Measurements from ENCODE around the gene CHCHD6.

Gene CHCHD6

DNA sequence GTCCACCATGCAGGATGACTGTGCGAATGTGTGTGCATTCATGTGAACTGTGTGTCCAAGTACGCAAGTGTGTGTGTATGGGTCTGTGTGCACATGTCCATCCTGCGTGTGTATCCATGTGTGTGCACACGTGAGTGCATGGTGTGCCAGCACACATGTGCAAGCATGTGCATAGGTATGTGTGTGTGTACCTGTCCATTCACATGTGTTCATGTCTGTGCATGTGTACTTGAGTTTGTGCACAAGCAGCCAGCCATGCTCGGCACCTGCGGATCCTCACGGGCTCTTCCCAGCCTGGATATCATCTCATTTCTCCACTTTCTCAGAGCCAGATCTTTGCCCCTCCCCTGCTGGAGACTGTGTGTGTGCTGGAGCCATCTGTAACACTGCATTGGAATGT is 260.2 kb downstream of the CHCHD6 start:
- no peak overlapping the region for H3K4me3 ChIP-seq (ENCODE audit: low read length)
- H3K4me1 ChIP-seq (ENCODE audit: control insufficient read depth, insufficient read depth, low read length): peaks cover 15% of the 10 kb centered on the region
- no peaks in the 10 kb centered on the region for H3K36me3 ChIP-seq (ENCODE audit: control insufficient read depth, insufficient read depth, low read length)
- no peak overlapping the region for H3K9ac ChIP-seq (ENCODE audit: low read length)
- no peaks in the 10 kb centered on the region for H3K27me3 ChIP-seq (ENCODE audit: control insufficient read depth, insufficient read depth, low read length)
- no peaks in the 10 kb centered on the region for H3K9me3 ChIP-seq (ENCODE audit: control insufficient read depth, low read length)

- H3K27me3 ChIP-seq (ENCODE audit: control insufficient read depth, insufficient read depth, low read length): no peaks in the 10 kb centered on the region
- no peaks in the 10 kb centered on the region for H3K9me3 ChIP-seq (ENCODE audit: control insufficient read depth, low read length)
- no peaks in the 10 kb centered on the region for H3K36me3 ChIP-seq (ENCODE audit: control insufficient read depth, insufficient read depth, low read length)
- peaks cover 15% of the 10 kb centered on the region for H3K4me1 ChIP-seq (ENCODE audit: control insufficient read depth, insufficient read depth, low read length)
- no peak overlapping the region for H3K4me3 ChIP-seq (ENCODE audit: low read length)
- H3K9ac ChIP-seq (ENCODE audit: low read length): no peak overlapping the region
Measured at GRCh38 chr3:126964950-126965349, 260.9 kb downstream of the CHCHD6 start.

DNA sequence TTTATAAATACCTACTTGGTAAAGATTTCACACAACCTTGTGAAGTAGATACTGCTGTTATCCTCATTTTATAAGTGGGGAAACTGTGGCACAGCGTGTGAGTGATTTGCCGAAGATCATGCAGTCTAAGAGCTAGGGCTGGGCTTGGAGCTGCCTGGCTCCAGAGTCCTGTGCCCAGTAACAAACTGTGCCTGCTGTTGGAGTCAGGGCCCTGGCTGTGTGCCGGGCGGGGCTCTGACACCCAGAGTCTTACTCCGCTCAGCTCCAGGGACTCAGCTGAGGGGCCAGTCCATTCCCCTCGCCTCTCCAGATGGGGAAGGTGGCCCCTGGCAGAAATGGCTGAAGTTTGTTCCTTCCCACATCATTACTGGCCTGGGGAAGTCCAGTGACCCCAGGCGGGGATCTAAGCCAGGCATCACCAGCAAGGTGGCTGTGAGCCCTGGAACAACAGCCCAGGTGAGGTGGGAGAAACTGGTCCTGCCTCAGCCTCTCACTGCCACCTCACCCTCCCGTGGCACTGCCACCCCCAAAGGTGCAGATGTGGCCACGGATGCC is 261.6 kb downstream of the CHCHD6 start:
- no peaks in the 10 kb centered on the region for H3K36me3 ChIP-seq (ENCODE audit: control insufficient read depth, insufficient read depth, low read length)
- no peak overlapping the region for H3K4me3 ChIP-seq (ENCODE audit: low read length)
- no peaks in the 10 kb centered on the region for H3K27me3 ChIP-seq (ENCODE audit: control insufficient read depth, insufficient read depth, low read length)
- peaks cover 14% of the 10 kb centered on the region for H3K4me1 ChIP-seq (ENCODE audit: control insufficient read depth, insufficient read depth, low read length)
- H3K9me3 ChIP-seq (ENCODE audit: control insufficient read depth, low read length): no peaks in the 10 kb centered on the region
- no peak overlapping the region for H3K9ac ChIP-seq (ENCODE audit: low read length)

- no peaks in the 10 kb centered on the region for H3K4me1 ChIP-seq (ENCODE audit: control insufficient read depth, insufficient read depth, low read length)
- H3K36me3 ChIP-seq (ENCODE audit: control insufficient read depth, insufficient read depth, low read length): no peaks in the 10 kb centered on the region
- H3K9me3 ChIP-seq (ENCODE audit: control insufficient read depth, low read length): no peaks in the 10 kb centered on the region
- H3K27me3 ChIP-seq (ENCODE audit: control insufficient read depth, insufficient read depth, low read length): no peaks in the 10 kb centered on the region
- no peak overlapping the region for H3K9ac ChIP-seq (ENCODE audit: low read length)
- no peak overlapping the region for H3K4me3 ChIP-seq (ENCODE audit: low read length)
Measured at GRCh38 chr3:126967386-126967785, 263.3 kb downstream of the CHCHD6 start.

- no peaks in the 10 kb centered on the region for H3K36me3 ChIP-seq (ENCODE audit: control insufficient read depth, insufficient read depth, low read length)
- no peak overlapping the region for H3K9ac ChIP-seq (ENCODE audit: low read length)
- no peaks in the 10 kb centered on the region for H3K9me3 ChIP-seq (ENCODE audit: control insufficient read depth, low read length)
- H3K4me3 ChIP-seq (ENCODE audit: low read length): no peak overlapping the region
- peaks cover 5% of the 10 kb centered on the region for H3K27me3 ChIP-seq (ENCODE audit: control insufficient read depth, insufficient read depth, low read length)
- H3K4me1 ChIP-seq (ENCODE audit: control insufficient read depth, insufficient read depth, low read length): no peaks in the 10 kb centered on the region
Measured at GRCh38 chr3:126968391-126969390, 264.7 kb downstream of the CHCHD6 start.

- Histone ChIP-seq H3K9me3 (ENCODE audit: control insufficient read depth, low read length) (no peaks in the 10 kb centered on the region), H3K4me1 (ENCODE audit: control insufficient read depth, insufficient read depth, low read length) (no peaks in the 10 kb centered on the region)
Measured at GRCh38 chr3:126969586-126969985, 265.5 kb downstream of the CHCHD6 start.

DNA sequence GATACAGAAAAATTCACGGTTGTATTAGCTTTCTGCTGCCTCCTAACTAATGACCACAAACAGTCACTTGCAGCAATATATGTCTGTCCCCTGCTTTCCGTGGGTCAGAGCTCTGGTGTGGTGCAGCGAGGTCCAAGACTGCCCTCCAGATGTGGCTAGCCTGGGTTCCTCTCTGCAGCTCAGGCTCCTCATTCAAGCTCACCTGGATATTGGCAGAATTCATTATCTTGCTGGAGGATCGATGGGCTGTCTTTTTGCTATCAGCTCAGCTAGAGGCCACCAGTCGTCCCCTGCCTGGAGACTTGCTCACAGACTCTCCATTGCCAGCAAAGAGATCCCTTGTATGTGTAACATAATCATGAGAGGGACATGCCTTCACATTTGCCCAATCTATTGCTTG is 266.1 kb downstream of the CHCHD6 start:
- no peaks in the 10 kb centered on the region for H3K4me1 ChIP-seq (ENCODE audit: control insufficient read depth, insufficient read depth, low read length)
- H3K9ac ChIP-seq (ENCODE audit: low read length): no peak overlapping the region
- no peak overlapping the region for H3K4me3 ChIP-seq (ENCODE audit: low read length)
- peaks cover 5% of the 10 kb centered on the region for H3K27me3 ChIP-seq (ENCODE audit: control insufficient read depth, insufficient read depth, low read length)
- H3K9me3 ChIP-seq (ENCODE audit: control insufficient read depth, low read length): no peaks in the 10 kb centered on the region
- no peaks in the 10 kb centered on the region for H3K36me3 ChIP-seq (ENCODE audit: control insufficient read depth, insufficient read depth, low read length)

More at GRCh38 chr3:126969586-126969985, 265.5 kb downstream of the CHCHD6 start:
- Histone ChIP-seq H3K27me3 (ENCODE audit: control insufficient read depth, insufficient read depth, low read length) (peaks cover 5% of the 10 kb centered on the region), H3K4me3 (ENCODE audit: low read length) (no peak overlapping the region), H3K9ac (ENCODE audit: low read length) (no peak overlapping the region), H3K36me3 (ENCODE audit: control insufficient read depth, insufficient read depth, low read length) (no peaks in the 10 kb centered on the region)

DNA sequence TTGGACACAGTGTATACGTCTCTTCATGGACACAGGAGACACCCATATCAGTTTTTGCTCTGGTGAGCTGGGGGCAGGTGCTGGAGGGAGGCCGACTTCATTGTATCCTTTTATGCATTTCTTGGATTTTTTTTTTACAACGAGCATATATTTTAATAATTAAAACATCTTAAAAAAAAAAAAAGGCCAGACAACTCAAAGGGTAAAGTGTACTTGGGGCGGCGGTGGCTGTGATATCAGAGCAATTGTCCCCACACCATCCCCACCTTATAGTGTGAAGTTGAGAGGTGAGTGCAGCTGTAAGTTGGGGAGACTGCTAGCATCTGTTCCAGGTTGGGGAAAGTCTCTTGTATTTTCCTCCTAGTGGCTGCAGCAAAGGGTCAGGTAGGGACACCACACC is 266.9 kb downstream of the CHCHD6 start:
- H3K4me1 ChIP-seq (ENCODE audit: control insufficient read depth, insufficient read depth, low read length): no peaks in the 10 kb centered on the region
- no peak overlapping the region for H3K9ac ChIP-seq (ENCODE audit: low read length)
- H3K36me3 ChIP-seq (ENCODE audit: control insufficient read depth, insufficient read depth, low read length): no peaks in the 10 kb centered on the region
- no peaks in the 10 kb centered on the region for H3K9me3 ChIP-seq (ENCODE audit: control insufficient read depth, low read length)
- H3K27me3 ChIP-seq (ENCODE audit: control insufficient read depth, insufficient read depth, low read length): peaks cover 5% of the 10 kb centered on the region
- no peak overlapping the region for H3K4me3 ChIP-seq (ENCODE audit: low read length)

DNA sequence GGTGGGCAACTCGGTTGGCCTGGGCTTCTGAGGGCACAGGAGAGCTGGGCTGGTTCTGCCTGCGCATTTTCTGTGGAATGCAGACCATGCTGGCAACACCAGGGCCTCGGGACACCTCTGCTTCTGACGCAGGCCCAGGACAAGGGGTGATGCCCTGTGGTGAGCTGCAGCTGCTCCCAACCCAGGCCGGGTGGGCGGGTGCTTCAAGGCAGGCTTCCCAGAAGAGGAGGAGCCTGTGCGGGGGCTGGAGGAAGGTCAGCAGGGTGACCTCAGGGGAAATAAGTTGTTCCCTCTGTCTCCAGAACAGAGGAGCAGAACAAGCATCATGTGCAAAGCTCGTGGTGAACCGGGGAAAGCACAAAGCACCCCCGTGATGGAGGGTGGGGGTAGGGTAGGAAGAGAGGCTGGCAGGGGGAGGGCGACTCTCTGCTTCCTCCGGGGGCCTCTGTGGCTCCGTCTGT is 267.9 kb downstream of the CHCHD6 start:
- H3K27me3 ChIP-seq (ENCODE audit: control insufficient read depth, insufficient read depth, low read length): peaks cover 5% of the 10 kb centered on the region
- H3K9me3 ChIP-seq (ENCODE audit: control insufficient read depth, low read length): no peaks in the 10 kb centered on the region
- no peaks in the 10 kb centered on the region for H3K4me1 ChIP-seq (ENCODE audit: control insufficient read depth, insufficient read depth, low read length)
- H3K36me3 ChIP-seq (ENCODE audit: control insufficient read depth, insufficient read depth, low read length): no peaks in the 10 kb centered on the region
- H3K9ac ChIP-seq (ENCODE audit: low read length): no peak overlapping the region
- no peak overlapping the region for H3K4me3 ChIP-seq (ENCODE audit: low read length)

DNA sequence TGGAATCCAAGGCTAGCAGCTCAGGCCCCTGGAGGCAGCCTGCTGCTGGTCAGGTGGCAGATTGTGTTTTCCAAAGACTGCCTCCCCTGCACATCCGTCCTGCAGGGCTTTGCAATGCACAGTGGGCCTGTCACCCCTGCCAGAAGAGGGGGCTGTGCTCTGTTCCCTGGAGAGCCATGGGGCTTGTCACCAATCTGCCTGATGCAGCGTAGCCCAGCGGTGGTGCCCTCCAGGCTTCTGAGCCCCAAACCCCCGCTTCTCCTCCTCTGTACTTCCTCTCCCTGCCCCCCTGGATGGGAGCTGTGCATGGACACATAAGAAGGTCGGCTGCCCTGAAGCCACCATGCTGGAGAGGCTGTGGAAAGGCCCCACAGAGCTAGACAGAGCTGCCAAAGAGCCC is 268.8 kb downstream of the CHCHD6 start:
- Histone ChIP-seq H3K9me3 (ENCODE audit: control insufficient read depth, low read length) (no peaks in the 10 kb centered on the region), H3K36me3 (ENCODE audit: control insufficient read depth, insufficient read depth, low read length) (no peaks in the 10 kb centered on the region), H3K27me3 (ENCODE audit: control insufficient read depth, insufficient read depth, low read length) (peaks cover 5% of the 10 kb centered on the region), H3K9ac (ENCODE audit: low read length) (no peak overlapping the region), H3K4me1 (ENCODE audit: control insufficient read depth, insufficient read depth, low read length) (no peaks in the 10 kb centered on the region), H3K4me3 (ENCODE audit: low read length) (no peak overlapping the region)

GRCh38 chr3:126973814-126974213 is 269.8 kb downstream of the CHCHD6 start:
- H3K4me3 ChIP-seq (ENCODE audit: low read length): no peak overlapping the region
- H3K9ac ChIP-seq (ENCODE audit: low read length): no peak overlapping the region
- no peaks in the 10 kb centered on the region for H3K9me3 ChIP-seq (ENCODE audit: control insufficient read depth, low read length)
- H3K27me3 ChIP-seq (ENCODE audit: control insufficient read depth, insufficient read depth, low read length): peaks cover 5% of the 10 kb centered on the region
- H3K4me1 ChIP-seq (ENCODE audit: control insufficient read depth, insufficient read depth, low read length): no peaks in the 10 kb centered on the region
- H3K36me3 ChIP-seq (ENCODE audit: control insufficient read depth, insufficient read depth, low read length): no peaks in the 10 kb centered on the region

DNA sequence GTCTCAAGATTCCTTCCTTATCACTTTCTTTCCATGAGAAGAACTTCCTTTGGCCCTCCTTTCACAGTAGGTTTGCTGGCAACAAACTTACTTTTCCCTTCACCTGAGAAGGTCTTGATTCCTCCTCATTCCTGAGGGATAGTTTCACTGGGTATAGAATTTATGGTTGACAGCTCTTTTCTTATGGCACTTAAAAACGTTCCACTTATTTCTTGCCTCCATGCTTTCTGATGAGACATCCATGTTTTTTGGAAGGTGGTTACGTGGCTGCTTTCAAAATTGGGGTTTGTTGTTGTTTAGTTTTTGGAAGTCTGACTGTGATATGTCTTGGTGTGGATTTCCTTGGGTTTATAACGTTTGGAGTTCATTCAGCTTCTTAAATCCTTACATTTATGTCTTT is 270.7 kb downstream of the CHCHD6 start:
- Histone ChIP-seq H3K9me3 (ENCODE audit: control insufficient read depth, low read length) (no peaks in the 10 kb centered on the region), H3K36me3 (ENCODE audit: control insufficient read depth, insufficient read depth, low read length) (no peaks in the 10 kb centered on the region), H3K9ac (ENCODE audit: low read length) (no peak overlapping the region), H3K4me1 (ENCODE audit: control insufficient read depth, insufficient read depth, low read length) (no peaks in the 10 kb centered on the region), H3K4me3 (ENCODE audit: low read length) (no peak overlapping the region), H3K27me3 (ENCODE audit: control insufficient read depth, insufficient read depth, low read length) (peaks cover 11% of the 10 kb centered on the region)

Data from mucosa of stomach (tissue), 1 donor.